GM21528 (cell line): ENCODE data around the gene TCIRG1.

ENCODE experiments used
- ATAC-seq: cut with Tn5 transposase; IDR thresholded peaks from one replicate; pipeline ENCODE4 v1.9.1; 2021; ENCODE audit warnings: mild to moderate bottlenecking, moderate library complexity; ENCODE audit not compliant: unreplicated experiment, low FRiP score

The TCIRG1 gene

DNA sequence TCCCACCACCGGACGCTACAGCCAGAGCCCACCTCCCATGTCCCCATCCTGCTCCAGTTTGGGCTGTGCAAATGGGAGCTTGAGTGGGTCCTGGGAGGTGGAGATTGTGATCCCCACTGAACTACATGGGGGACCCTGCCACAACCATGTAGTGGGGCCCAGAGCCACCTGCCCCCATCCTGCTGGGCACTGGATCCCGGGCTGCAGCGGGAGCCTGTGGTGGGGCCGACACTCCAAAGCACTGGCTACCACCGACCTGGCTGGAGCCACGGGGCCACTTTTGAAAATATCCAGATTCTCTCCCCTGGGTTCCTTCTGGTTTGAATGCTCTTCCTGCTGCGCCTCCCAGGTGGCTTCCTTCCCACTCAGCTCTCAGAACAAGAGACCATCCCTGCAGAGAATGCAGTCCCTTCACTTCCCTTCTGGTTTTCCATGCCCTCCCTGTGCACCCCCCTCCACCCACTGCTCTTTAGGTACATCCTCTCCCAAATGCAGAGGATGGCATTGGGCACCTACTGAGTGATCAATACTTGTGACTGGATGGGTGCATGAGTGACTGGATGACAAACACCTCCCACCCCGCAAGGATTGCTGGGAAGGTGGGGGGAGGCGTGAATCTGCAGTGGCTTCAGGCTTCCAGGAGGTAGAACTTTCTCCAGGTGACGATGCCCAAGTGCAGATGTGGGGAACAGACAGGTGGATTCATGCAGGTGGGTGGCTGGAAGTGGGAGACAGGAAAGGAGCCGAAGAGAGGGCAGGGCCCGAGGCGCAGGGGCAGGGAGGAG, 34.1 kb upstream of the TCIRG1 start:
- no peak for ATAC-seq

DNA sequence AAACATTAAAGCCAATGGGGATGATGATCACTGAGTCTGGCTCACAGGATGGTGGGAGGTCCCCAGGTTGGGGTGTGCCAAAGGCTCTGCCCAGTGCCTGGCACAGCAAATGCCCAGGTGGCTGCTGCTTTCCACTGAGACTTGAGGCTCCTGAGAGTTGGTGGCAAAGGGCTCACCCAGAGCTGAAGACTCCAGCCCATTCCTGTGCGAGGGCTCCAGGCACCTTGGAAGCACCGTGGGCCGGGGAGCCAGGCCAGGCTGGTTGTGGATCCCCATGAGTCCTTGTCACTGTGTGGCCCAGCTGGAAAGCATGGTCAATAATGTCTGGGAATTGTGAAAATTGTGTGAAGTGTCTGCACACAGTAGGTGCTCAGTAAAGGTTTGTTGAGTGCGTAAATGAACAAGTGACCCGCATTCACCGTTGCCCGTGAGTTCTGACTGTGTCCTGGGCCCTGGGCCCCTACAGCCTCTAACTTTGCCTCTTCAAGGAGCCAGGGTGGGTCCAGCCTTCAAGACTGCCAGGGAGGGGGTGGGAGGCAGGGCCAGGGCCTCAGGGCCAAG, 32.1 kb upstream of the TCIRG1 start:
- no peak for ATAC-seq

DNA sequence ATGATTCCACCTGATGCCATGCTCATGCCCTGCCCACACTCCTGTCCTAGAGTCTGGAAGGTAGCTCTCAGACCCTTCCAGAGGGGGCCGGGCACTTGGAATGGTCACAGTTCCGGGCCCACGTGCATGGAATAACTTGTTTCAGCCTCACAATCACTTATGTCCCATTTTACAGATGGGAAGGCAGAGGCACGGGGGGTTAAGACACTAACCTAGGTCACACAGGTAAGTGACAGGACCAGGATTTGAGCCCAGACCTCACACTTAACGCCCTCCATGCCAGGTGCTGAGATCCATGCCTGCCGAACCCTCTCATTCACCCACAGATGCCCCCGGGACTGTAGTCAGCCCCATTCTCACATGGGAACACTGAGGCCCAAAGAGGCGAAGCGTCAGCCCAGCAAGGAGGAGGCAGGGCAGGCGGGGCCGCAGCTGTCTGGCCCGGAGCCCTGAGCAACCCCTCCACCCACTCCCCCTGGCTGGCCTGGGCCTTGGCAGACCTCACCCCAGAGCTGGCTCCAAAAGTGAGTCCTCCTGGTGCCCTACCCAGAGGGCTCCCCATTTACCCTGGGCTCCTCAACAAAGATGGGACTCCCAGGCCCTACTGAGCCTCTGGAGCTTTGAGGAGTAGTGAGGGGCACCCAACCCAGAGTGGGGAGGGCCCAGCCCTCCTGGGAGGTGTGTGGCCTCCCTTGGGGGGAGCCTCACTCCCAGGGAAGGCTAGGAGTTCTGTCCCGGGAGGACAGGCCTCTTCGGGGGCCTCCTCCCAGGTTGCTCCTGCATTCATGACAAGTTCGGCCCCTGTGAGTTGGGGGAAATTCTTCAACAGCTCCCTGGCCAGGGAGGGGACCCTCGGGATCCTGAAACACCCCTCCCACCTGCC, 31.1 kb upstream of the TCIRG1 start:
- ATAC-seq = no peak

DNA sequence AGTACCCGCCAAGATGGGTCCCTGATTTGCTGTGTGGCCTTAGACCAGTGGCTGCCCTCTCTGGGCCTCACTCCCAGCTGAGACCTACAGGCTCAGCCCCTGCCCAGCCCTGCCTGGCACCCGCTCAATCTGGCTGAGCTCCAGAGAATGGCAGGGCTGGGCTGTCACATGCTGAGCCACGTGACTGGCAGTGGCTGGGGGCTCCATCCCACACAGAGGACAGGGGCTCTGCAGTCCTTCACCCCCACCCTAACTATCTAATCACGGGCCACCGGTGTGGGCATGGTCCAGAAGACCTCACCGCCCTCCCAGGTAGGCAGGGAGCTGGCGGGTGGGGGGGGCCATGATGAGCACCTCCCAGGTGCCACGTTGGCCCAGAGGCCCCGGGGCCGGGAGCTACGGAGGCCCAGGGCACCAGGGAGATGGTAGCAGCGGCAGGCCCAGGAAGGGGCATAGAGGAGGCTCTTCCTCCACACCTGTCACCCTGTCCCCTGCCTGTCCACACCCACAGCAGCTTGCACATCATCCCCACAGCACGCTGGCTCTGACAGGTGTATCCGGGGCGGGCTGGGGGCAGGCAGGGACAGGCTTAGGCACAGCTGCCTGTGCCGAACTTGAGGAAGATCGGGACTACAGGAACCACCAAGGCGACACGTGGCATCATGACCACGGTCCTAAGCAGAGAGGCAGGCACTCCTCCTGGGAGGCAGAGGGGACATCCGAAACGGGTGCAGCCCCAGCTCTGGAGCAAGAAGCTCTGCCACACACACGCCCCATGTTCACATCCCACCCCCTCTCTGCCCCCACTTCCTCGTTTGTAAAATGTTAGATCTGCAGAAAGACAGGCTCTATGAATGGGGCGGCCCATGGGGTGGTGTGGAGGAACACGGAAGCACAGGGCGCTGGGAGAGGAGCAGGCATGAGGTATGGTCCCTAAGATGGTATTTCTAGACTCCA, 30.2 kb upstream of the TCIRG1 start:
- ATAC-seq = no peak

DNA sequence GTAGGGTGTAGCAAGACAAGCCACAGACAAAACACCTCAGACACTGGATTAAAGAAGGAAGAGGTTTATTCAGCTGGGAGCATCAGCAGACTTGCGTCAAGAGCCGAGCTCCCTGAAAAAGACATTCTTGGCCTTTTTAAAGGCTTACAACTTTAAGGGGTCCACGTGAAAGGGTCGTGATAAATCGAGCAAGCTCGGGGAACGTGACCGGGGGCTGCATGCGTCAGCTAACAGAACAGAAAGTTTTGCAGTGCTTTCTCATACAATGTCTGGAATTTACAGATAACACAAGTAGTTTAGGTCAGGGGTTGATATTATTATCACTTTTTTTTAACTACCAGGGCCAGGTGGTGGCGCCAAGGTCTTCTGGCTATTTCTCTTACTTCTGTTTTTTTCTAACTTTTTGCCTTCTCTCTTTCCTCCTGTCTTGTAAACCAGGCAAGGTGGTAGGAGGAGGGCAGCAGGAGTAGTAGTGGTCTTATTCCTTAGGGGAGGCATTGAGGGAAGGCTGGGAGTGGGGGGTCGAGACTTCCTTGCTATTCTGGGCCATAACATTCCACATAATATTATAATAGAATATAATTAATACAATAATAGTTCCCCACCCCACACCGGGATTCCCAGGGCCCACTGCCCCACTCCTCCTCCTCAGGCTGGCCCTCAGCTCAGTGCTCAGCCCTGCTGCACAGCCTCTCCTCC, 29.3 kb upstream of the TCIRG1 start:
- no peak for ATAC-seq

DNA sequence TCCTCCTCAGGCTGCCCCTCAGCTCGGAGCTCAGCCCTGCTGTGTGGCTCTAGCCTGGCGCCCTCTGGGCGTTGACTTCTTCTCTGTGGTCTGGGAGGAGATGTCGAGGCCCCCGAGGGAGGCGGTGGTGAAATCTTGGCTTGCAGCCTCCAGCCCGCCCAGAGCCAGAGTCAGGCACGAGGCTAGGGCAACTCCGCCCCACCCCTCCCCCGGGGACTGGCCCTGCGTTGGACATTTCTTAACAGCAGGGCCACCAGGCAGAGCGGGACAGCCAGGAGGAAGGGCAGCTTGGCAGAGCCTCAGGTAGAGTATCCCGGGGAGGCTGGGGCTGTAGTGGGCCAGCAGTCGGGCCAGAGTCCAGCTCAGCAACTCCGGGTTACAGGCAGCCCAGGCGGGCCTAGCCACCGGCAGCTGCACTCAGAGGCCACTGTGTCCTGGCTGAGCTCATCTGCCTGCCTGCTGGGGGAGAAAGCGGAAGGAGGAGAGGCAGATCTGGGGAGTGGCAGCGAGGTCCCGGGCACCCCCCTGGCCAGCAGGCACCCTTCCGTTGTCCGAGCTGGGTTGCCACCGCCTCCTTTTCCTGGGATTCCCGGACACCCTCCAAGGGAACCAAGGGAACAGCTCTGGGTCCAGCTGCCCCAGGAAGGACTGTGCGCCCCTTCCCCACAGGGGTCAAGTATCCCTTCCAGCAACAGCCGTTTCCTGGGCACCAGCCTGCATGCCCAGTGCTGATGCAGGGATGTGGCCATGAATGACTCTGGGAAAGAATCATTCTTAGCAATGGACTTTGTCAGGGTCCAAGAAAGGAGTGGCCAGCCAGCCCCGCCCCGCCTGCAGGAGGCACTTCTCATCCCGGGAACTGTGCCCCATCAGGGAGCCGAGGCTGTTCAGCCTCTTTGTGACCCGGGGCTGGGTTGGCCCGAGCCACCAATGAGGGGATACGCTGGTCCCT, 28.5 kb upstream of the TCIRG1 start, which contains the start of gene ALDH3B1:
Gene ALDH3B1 (plus strand): TSS at position 238 of the 952 bp plus-strand sequence. CDS start 4,971 bp downstream, outside the sequence.
- ATAC-seq = no peak

DNA sequence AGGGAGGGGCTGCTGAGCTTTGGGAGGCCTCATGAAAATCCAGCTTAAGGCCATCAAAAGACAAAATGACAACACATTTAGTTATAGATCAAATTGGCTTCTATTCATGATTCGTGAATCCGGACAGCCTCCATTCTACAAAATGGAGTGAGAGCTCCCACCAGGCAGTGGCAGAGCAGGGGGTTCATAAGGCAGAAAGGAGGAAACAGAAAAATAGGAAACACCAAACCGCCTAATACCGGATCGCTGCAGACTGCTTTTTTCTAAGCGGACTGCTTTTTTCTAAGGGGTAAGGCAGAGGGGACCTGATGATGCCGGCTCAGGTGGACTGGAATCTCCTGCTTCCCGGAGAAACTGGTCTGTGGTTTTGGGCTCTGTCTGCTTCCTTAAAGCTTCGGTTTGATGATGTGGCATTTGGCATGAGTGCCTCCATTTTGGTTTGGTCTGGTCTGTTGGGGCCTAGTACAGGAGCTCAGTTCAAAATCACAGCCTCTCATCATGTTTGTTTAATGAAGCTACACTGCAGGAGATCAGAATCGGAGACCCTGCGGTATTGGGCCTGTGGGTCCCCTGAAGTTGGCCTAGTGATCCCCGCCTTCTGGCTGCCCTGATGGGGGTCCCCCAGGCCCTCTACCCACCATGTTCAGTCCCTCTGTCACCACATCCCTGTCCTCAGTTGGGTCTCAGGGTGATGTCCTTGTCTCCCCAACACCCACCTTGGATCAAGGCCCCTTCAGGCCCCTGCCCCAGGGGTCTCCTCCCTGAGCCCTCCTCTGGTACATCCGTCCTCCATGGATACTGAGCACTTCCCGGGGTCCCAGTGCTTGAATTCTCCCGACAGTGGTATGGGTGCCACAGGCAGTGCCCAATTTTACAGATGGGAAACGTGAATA, 27.5 kb upstream of the TCIRG1 start:
- ATAC-seq = no peak

DNA sequence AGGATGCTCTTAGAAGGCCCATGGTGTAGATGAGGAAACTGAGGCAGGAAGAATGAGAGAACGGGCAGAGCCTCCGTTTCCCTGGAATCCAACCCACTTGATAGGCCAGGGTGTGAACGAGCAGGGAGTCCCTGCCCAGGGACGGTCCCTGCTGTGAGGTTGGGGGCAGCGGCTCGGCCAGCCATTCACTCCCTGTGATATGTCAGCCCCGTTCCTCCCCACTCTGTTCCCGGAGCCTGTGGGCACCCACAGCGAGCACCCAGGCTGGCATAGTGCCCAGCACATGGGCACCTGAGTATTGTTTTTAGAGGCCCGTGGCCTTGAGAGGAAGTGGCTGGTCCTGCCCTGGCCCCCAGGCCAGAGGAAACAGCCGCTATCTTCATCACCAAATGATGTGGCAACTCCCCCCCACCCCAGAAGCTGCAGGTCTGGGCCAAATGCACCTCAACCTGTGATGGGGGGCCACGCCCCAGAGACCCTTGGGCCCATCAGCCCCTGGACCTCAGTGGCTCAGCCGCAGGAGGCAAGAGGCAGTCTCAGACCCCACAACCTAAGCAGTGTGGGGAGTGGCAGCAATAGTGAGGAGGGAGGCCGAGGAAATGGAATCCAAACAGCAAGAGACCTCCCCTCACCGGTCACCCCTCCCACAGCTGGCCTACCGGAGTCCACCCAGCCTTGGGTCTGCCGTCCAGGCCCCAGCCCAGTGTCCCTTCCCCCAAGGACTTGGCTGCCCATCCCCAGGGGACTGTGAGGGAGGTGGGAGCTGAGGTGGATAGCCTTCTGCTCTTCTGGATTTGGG, 26.6 kb upstream of the TCIRG1 start:
- no peak for ATAC-seq

DNA sequence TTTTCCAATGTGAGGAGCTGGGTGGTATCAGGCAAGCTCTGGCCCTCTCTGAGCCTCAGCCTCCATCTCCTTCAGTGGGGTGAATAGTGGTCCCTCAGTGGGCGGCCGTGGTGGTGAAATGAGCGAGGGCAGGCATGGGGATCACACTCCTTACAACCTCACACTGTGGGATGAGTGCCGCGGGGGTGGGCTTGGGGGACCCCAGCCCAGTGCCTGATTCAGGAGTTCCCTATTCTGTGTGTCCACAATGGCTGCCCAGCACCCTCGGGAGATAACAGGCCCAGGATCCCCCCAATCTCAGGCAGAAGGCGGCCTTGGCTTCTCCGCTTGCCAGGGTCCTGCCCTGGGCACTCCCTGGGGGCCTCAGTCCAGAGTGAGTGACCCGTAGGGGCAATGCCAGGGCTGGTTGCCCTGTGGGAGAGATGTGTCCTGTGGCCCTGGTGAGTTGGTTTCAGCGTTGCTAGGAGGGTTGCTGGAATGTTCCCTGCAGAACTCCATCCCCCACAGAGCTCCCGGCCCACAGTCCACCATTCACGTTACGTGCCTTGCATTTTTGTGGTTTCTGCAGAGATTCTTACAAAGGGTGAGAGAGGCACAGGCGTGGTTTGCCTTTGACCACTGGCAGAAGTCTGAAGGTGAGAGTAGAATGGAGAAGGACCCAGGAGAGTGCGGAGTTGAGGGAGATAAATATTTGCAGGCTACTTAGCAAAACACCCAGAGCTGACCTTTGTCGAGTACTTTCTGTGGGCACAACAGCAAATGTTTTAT, 25.8 kb upstream of the TCIRG1 start:
- no peak for ATAC-seq

DNA sequence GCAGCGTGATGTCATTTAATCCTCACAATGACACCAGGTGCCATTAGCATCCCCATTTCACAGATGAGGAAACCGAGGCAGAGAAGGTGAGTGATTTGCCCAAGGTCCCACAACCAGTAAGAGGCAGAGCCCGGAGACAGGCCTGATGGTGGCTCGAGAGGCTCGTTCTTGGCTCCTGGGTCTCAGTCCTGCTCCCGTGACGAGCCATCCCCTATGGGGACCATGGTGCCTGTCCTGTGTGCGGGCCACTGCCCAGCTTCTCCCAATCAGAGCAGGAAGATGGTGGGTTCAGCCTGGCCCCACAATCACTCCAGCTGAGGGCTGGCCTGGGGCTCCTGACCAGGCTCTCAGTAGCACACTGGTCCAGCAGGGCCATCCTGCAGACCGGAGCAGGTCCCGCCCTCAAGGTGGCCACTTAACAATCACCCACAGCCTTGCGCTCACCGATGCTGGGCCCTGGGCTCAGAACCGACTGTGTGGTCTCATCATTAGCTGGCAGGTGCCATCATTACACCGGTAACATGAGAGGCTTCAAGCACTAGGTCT, 25.1 kb upstream of the TCIRG1 start:
- no peak for ATAC-seq

DNA sequence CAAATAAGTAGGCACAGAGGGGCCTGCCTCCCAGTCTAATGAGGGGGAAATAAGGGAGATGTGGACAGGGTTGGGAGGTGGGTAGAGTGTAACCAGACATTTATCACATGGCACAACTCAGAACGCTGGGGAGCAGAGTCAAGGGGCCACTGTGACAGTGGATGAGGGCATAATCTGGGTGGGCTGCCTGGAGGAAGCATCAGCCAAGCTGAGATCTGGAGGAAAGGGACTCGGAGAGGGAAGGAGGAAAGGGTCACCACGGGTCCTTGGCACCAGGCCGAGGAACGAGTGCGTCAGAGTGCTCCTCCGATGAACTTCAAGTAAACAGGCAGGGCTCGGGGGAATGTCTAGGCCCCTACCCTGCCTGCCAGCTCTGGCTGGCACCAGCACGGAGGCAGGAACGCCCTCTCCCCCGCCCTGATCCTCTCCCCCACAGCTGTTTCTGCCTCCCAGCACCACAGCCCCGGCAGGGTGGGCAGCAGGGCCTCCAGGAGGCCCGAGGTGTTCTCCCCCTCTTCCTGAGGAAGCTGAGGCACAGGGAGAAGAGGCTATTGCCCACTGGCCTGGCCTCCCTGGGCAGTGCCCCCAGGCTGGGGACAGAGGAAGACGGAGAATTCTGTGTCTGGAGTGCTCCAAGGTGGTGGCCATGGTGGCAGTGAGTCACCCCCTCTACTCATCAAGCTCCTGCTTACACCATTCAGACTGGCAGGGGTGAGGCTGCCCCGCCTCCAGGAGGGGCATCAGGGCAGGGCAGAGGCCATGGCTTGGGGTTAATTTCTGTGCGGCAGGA, 24.5 kb upstream of the TCIRG1 start:
- ATAC-seq = no peak

DNA sequence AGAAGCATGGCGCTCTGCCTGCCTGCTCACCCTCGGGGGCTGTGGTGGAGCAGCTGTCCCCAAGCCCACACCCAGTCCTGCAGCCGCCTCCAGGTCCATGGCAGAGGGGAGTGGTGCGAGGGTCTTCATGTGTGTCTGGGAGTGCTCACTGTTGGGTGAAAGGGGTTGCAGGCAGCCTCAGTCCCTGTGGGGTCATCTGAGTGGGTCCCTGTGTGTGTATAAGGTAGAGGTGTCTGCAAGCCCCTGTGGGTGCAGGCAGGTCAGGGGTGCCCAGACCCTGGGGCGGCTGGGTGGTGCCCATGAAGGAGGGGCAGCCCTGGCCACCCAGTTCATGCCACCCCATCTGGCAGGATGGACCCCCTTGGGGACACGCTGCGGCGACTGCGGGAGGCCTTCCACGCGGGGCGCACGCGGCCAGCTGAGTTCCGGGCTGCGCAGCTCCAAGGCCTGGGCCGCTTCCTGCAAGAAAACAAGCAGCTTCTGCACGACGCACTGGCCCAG, 23.8 kb upstream of the TCIRG1 start:
- ATAC-seq = no peak

DNA sequence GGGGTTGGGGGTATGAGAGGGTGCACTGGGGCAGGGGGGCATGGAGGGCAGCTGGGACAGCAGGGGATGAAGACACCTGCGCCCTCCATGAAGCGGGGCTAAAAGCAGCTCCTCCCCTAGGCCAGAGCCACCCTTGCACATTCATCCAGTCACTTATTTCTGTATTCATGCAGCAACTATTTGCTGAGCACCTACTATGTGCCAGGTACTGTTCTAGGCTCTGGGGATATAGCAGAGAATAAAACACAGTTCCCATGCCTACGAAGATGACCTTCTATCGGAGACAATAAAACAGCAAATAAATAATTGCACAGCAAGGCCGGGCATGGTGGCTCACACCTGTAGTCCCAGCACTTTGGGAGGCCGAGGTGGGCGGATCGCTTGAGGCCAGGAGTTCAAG, 23.4 kb upstream of the TCIRG1 start:
- ATAC-seq = no peak

DNA sequence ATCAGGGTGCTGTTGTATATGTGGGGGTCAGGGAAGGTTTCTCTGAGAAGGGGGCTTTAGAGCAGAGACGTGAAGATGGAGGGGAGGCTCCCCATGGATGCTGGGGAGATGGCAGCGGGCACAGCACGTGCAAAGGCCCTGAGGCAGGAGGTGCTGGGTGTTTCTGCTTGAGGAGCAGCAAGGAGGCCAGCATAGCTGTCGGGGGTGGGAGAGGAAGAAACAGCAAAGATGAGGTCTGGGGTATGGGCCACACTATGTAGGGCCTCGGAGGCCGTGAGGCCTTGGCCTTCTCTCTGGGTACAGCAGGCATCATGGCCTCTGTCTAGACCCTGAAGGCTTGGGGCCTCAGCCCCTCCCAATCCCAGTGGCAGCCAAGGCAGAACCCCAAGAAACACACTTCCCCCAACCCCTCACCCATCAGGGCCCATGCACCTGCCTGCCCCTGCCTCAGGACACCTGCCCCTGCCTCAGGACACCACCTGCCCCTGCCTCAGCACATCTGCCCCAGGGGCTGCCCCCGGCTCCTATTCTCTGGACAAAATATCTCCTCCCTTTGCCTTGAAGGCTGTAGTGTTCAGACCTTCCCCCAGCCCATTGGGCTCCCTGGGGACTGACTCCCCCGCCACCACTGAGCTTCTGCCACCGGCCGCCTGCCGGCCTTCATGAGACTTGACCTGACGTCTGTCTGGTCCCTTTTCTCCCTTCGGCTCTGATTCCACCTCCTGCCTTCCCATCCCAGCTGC, 22.5 kb upstream of the TCIRG1 start:
- ATAC-seq = no peak
